ENCODE results near the gene USP17L11.
A peak's percentile ranks its signal among the peaks of the same experiment; 100 is the strongest.
"Not testable (repeated sequence)": the region's sequence is repeated elsewhere in the genome, so short reads cannot be mapped to it uniquely, and the experiment has no call there.

The USP17L11 gene, protein sequence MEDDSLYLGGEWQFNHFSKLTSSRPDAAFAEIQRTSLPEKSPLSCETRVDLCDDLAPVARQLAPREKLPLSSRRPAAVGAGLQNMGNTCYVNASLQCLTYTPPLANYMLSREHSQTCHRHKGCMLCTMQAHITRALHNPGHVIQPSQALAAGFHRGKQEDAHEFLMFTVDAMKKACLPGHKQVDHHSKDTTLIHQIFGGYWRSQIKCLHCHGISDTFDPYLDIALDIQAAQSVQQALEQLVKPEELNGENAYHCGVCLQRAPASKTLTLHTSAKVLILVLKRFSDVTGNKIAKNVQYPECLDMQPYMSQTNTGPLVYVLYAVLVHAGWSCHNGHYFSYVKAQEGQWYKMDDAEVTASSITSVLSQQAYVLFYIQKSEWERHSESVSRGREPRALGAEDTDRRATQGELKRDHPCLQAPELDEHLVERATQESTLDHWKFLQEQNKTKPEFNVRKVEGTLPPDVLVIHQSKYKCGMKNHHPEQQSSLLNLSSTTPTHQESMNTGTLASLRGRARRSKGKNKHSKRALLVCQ

DNA sequence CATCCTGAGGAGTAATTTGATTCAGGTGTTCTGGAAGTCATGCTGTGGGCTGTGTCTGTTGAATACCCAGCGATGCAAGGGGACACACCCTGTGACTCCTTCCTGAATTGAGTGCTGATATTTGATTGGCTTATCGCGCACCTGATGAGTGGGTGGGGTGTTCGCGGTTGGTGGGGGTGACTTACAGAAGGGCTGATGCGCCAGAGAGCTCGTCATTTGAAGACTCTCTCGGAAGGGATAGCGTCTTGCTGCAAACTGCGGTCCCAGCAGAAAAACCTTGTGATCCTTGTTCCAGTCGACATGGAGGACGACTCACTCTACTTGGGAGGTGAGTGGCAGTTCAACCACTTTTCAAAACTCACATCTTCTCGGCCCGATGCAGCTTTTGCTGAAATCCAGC, at the start of gene USP17L11:
USP17L11 (plus strand) TSS at position 301 of the 400 bp plus-strand sequence; CDS start at position 301, 0 bp downstream.
- not testable (repeated sequence) for FAIRE-seq; DNase-seq (ENCODE audit: insufficient read length, low spot score)

DNA sequence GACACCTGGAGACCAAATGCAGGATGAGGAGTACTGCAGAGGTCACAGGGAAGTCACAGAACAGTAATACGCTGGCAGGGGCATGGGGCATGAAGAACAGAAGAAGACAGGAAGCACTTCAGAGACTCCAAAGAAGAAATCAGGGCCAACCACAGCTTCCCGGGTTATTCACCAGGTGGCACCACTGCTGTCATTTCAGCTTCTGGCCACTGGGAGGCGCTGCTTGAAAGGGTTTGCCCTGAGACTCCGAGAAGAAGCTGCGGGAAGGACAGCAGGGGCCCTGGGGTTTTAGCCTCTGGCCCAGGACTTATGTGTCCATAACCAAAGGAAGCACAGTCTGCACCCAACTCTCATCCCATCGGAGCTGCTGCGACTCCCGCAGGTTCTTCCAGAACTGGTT, 49.2 kb upstream of the USP17L11 start:
- not testable (repeated sequence) for FAIRE-seq; DNase-seq (ENCODE audit: insufficient read length, low spot score)

DNA sequence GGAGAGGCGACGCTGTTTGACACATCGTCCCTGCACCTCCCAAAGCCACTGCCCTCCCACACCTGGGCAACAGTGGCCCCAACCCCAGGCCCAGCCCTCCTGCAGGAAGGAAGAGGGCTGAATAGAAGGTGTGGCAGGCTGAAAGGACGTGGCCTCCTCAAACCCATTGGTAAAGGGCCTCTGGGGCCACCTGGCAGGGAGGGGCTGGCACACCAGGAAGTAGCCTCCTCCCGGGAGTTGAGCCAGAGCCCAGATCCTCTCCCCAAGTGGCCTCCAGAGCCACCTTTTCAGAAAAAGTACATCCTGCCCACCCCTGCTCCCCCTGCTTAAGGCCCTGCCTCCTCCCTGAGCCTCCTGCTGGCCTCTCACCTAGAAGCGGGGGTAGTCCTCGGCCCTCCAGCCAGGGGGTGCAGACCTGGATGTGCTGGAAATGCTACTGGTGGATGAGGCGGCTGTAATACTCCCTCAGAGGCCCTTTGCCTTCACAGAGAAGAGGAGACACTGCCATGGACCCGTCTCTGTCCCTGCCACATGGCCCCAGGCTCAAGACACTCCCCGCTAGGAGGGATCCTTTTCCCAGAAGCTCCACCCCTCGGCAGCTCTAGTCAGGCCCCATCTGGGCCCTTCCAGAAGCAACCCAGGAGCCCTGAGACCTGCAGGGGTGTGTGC, 45.3 kb upstream of the USP17L11 start, which contains the start of gene FAM90A26:
FAM90A26 (plus strand) TSS at position 619 of the 669 bp plus-strand sequence. CDS start 2,764 bp downstream, outside the sequence.
- FAIRE-seq; DNase-seq (ENCODE audit: insufficient read length, low spot score): not testable (repeated sequence)

DNA sequence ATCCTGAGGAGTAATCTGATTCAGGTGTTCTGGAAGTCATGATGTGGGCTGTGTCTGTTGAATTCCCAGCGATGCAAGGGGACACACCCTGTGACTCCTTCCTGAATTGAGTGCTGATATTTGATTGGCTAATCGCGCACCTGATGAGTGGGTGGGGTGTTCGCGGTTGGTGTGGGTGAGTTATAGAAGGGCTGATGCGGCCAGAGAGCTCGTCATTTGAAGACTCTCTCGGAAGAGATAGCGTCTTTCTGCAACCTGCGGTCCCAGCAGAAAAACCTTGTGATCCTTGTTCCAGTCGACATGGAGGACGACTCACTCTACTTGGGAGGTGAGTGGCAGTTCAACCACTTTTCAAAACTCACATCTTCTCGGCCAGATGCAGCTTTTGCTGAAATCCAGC, 4.8 kb upstream of the USP17L11 start, which contains the start of gene USP17L10:
USP17L10 (plus strand) TSS at position 301 of the 400 bp plus-strand sequence; CDS start at position 301, 0 bp downstream.
- not testable (repeated sequence) for DNase-seq (ENCODE audit: insufficient read length, low spot score); FAIRE-seq

DNA sequence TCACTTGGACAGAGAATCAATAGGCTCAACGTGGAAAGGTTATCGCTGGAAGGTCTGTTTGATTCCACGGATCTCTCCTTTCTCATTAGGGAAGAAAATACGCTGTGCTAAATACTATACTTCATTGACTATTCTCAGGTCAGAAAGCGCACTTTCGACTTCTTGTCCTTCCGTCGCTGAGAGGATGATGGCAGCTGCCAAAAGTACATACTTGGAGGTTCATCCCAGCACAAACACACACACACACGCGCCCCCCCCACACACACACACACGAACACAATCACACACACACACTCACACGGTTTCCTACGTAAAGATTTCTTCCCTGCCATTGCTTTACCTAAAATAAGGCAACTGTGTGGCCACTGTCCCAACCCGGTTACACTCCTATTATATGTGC, 504 bp upstream of the USP17L11 start:
- not testable (repeated sequence) for FAIRE-seq; DNase-seq (ENCODE audit: insufficient read length, low spot score)

DNA sequence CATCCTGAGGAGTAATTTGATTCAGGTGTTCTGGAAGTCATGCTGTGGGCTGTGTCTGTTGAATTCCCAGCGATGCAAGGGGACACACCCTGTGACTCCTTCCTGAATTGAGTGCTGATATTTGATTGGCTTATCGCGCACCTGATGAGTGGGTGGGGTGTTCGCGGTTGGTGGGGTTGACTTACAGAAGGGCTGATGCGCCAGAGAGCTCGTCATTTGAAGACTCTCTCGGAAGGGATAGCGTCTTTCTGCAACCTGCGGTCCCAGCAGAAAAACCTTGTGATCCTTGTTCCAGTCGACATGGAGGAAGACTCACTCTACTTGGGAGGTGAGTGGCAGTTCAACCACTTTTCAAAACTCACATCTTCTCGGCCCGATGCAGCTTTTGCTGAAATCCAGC, 4.6 kb downstream of the USP17L11 start, which contains the start of gene USP17L12:
USP17L12 (plus strand) TSS at position 301 of the 400 bp plus-strand sequence; CDS start at position 301, 0 bp downstream.
- not testable (repeated sequence) for DNase-seq (ENCODE audit: insufficient read length, low spot score); FAIRE-seq

DNA sequence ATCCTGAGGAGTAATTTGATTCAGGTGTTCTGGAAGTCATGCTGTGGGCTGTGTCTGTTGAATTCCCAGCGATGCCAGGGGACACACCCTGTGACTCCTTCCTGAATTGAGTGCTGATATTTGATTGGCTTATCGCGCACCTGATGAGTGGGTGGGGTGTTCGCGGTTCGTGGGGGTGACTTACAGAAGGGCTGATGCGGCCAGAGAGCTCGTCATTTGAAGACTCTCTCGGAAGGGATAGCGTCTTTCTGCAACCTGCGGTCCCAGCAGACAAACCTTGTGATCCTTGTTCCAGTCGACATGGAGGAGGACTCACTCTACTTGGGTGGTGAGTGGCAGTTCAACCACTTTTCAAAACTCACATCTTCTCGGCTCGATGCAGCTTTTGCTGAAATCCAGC, 9.4 kb downstream of the USP17L11 start, which contains the start of gene USP17L13:
USP17L13 (plus strand) TSS at position 301 of the 400 bp plus-strand sequence; CDS start at position 301, 0 bp downstream.
- not testable (repeated sequence) for FAIRE-seq

DNA sequence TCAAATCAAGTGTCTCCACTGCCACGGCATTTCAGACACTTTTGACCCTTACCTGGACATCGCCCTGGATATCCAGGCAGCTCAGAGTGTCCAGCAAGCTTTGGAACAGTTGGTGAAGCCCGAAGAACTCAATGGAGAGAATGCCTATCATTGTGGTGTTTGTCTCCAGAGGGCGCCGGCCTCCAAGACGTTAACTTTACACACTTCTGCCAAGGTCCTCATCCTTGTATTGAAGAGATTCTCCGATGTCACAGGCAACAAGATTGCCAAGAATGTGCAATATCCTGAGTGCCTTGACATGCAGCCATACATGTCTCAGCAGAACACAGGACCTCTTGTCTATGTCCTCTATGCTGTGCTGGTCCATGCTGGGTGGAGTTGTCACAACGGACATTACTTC, 15.0 kb downstream of the USP17L11 start:
- DNase-seq (ENCODE audit: insufficient read length, low spot score); FAIRE-seq: not testable (repeated sequence)

More for the DNA sequence above, 9.4 kb downstream of the USP17L11 start, which contains the start of gene USP17L13:
- DNase-seq (ENCODE audit: insufficient read length, low spot score), result not testable (repeated sequence)

DNA sequence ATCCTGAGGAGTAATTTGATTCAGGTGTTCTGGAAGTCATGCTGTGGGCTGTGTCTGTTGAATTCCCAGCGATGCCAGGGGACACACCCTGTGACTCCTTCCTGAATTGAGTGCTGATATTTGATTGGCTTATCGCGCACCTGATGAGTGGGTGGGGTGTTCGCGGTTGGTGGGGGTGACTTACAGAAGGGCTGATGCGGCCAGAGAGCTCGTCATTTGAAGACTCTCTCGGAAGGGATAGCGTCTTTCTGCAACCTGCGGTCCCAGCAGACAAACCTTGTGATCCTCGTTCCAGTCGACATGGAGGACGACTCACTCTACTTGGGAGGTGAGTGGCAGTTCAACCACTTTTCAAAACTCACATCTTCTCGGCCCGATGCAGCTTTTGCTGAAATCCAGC, 18.9 kb downstream of the USP17L11 start, which contains the start of gene USP17L15:
USP17L15 (plus strand) TSS at position 301 of the 400 bp plus-strand sequence; CDS start at position 301, 0 bp downstream.
- DNase-seq (ENCODE audit: insufficient read length, low spot score); FAIRE-seq: not testable (repeated sequence)

DNA sequence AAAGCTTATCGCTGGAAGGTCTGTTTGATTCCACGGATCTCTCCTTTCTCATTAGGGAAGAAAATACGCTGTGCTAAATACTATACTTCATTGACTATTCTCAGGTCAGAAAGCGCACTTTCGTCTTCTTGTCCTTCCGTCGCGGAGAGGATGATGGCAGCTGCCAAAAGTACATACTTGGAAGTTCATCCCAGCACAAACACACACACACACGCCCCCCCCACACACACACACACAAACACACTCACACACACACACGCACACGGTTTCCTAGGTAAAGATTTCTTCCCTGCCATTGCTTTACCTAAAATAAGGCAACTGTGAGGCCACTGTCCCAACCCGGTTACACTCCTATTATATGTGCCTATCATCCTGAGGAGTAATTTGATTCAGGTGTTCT, 23.3 kb downstream of the USP17L11 start:
- not testable (repeated sequence) for FAIRE-seq; DNase-seq (ENCODE audit: insufficient read length, low spot score)

DNA sequence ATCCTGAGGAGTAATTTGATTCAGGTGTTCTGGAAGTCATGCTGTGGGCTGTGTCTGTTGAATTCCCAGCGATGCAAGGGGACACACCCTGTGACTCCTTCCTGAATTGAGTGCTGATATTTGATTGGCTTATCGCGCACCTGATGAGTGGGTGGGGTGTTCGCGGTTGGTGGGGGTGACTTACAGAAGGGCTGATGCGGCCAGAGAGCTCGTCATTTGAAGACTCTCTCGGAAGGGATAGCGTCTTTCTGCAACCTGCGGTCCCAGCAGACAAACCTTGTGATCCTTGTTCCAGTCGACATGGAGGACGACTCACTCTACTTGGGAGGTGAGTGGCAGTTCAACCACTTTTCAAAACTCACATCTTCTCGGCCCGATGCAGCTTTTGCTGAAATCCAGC, 28.4 kb downstream of the USP17L11 start, which contains the start of gene USP17L17:
USP17L17 (plus strand) TSS at position 301 of the 400 bp plus-strand sequence; CDS start at position 301, 0 bp downstream.
- FAIRE-seq; DNase-seq (ENCODE audit: insufficient read length, low spot score): not testable (repeated sequence)

DNA sequence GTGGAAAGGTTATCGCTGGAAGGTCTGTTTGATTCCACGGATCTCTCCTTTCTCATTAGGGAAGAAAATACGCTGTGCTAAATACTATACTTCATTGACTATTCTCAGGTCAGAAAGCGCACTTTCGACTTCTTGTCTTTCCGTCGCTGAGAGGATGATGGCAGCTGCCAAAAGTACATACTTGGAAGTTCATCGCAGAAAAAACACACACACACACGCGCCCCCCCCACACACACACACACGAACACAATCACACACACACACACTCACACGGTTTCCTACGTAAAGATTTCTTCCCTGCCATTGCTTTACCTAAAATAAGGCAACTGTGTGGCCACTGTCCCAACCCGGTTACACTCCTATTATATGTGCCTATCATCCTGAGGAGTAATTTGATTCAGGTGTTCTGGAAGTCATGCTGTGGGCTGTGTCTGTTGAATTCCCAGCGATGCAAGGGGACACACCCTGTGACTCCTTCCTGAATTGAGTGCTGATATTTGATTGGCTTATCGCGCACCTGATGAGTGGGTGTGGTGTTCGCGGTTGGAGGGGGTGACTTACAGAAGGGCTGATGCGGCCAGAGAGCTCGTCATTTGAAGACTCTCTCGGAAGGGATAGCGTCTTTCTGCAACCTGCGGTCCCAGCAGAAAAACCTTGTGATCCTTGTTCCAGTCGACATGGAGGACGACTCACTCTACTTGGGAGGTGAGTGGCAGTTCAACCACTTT, 32.9 kb downstream of the USP17L11 start, which contains the start of gene USP17L18:
USP17L18 (plus strand) TSS at position 678 of the 728 bp plus-strand sequence; CDS start at position 678, 0 bp downstream.
- peak; percentile 4 for FAIRE-seq
- not testable (repeated sequence) for DNase-seq (ENCODE audit: insufficient read length, low spot score)

DNA sequence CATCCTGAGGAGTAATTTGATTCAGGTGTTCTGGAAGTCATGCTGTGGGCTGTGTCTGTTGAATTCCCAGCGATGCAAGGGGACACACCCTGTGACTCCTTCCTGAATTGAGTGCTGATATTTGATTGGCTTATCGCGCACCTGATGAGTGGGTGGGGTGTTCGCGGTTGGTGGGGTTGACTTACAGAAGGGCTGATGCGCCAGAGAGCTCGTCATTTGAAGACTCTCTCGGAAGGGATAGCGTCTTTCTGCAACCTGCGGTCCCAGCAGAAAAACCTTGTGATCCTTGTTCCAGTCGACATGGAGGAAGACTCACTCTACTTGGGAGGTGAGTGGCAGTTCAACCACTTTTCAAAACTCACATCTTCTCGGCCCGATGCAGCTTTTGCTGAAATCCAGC, 37.9 kb downstream of the USP17L11 start, which contains the start of gene USP17L19:
USP17L19 (plus strand) TSS at position 301 of the 400 bp plus-strand sequence; CDS start at position 301, 0 bp downstream.
- FAIRE-seq; DNase-seq (ENCODE audit: insufficient read length, low spot score): not testable (repeated sequence)

DNA sequence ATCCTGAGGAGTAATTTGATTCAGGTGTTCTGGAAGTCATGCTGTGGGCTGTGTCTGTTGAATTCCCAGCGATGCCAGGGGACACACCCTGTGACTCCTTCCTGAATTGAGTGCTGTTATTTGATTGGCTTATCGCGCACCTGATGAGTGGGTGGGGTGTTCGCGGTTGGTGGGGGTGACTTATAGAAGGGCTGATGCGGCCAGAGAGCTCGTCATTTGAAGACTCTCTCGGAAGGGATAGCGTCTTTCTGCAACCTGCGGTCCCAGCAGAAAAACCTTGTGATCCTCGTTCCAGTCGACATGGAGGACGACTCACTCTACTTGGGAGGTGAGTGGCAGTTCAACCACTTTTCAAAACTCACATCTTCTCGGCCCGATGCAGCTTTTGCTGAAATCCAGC, 42.6 kb downstream of the USP17L11 start, which contains the start of gene USP17L20:
USP17L20 (plus strand) TSS at position 301 of the 400 bp plus-strand sequence; CDS start at position 301, 0 bp downstream.
- not testable (repeated sequence) for FAIRE-seq; DNase-seq (ENCODE audit: insufficient read length, low spot score)

DNA sequence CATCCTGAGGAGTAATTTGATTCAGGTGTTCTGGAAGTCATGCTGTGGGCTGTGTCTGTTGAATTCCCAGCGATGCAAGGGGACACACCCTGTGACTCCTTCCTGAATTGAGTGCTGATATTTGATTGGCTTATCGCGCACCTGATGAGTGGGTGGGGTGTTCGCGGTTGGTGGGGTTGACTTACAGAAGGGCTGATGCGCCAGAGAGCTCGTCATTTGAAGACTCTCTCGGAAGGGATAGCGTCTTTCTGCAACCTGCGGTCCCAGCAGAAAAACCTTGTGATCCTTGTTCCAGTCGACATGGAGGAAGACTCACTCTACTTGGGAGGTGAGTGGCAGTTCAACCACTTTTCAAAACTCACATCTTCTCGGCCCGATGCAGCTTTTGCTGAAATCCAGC, 47.4 kb downstream of the USP17L11 start, which contains the start of gene USP17L21:
USP17L21 (plus strand) TSS at position 301 of the 400 bp plus-strand sequence; CDS start at position 301, 0 bp downstream.
- not testable (repeated sequence) for DNase-seq (ENCODE audit: insufficient read length, low spot score); FAIRE-seq

Data from HTR-8/SVneo (cell line).